H1 (cell line): ENCODE measurements around the gene NLGN4Y.

Source experiments
- BCL11A ChIP-seq, 2 experiments: IDR thresholded peaks; one replicate each; pipeline ENCODE4 v1.6.1; 2011; ENCODE audit warnings: low read depth in 2 of 2, low read length in 2 of 2, mild to moderate bottlenecking in 2 of 2
- CBX8 ChIP-seq: fragments of 300-800, 300-1000 bp; sonication (generic); IDR thresholded peaks from 2 replicates; pipeline ENCODE4 v1.7.1; 2016; ENCODE audit warnings: low read depth, low read length, borderline replicate concordance
- CHD1 ChIP-seq: IDR thresholded peaks from 2 replicates; pipeline ENCODE4 v1.6.1; 2012; ENCODE audit warnings: low read depth, low read length, improper control_type of control experiment
- CHD7 ChIP-seq: fragments of 300-600 bp; sonication (generic); IDR thresholded peaks from 2 replicates; pipeline ENCODE4 v1.7.1; 2012; ENCODE audit warnings: low read length, moderate library complexity, mild to moderate bottlenecking, inconsistent platforms; ENCODE audit not compliant: insufficient replicate concordance
- EGR1 ChIP-seq: IDR thresholded peaks from 2 replicates; pipeline ENCODE4 v1.6.1; 2011; ENCODE audit warnings: low read depth, low read length, borderline replicate concordance
- EZH2 ChIP-seq: fragments of 200-600 bp; sonication (generic); IDR thresholded peaks from 2 replicates; pipeline ENCODE4 v1.7.1; 2012; ENCODE audit warnings: low read depth, mild to moderate bottlenecking, moderate library complexity, low read length, inconsistent platforms; ENCODE audit not compliant: severe bottlenecking
- POLR2A ChIP-seq, 2 experiments: IDR thresholded peaks; 1 replicate in 1 of 2; 2 replicates in 1 of 2; pipeline ENCODE4 v1.6.1; 2011; ENCODE audit warnings: low read depth in 2 of 2, low read length in 2 of 2, mild to moderate bottlenecking in 2 of 2; ENCODE audit errors: control extremely low read depth in 1 of 2
- RAD21 ChIP-seq, 2 experiments: IDR thresholded peaks in 1 of 2; conservative IDR thresholded peaks in 1 of 2; 2 replicates each; pipeline ENCODE4 v1.6.1; 2011; ENCODE audit warnings: low read depth in 2 of 2, low read length in 2 of 2, improper control_type of control experiment in 1 of 2, inconsistent platforms in 1 of 2, mild to moderate bottlenecking in 1 of 2, moderate library complexity in 1 of 2
- SP2 ChIP-seq: IDR thresholded peaks from 2 replicates; pipeline ENCODE4 v1.6.1; 2012; ENCODE audit warnings: mild to moderate bottlenecking, low read length, inconsistent platforms
- TAF7 ChIP-seq: optimal IDR thresholded peaks from 2 replicates; pipeline ENCODE3; 2011; ENCODE audit warnings: low read depth, mild to moderate bottlenecking, inconsistent platforms, low read length, moderate library complexity, borderline replicate concordance
- TF ChIP-seq, protein P1 (sequence below), 3 experiments: IDR thresholded peaks; 1 replicate in 2 of 3; 2 replicates in 1 of 3; pipeline versions ENCODE4 v1.5.1 to v1.6.1; 2011; ENCODE audit warnings: low read length in 3 of 3, mild to moderate bottlenecking in 3 of 3, inconsistent platforms in 2 of 3, low read depth in 1 of 3, moderate library complexity in 1 of 3; ENCODE audit not compliant: insufficient read depth in 1 of 3; ENCODE audit errors: control extremely low read depth in 1 of 3
- TF ChIP-seq, protein P2 (sequence below): IDR thresholded peaks from 2 replicates; pipeline ENCODE4 v1.6.1; 2012; ENCODE audit warnings: low read length, inconsistent platforms

- TF ChIP-seq CHD1 (no peak), POLR2A (IDR thresholded peaks at IDR 0.05; ENCODE audit: control extremely low read depth in 1 of 2, low read depth in 2 of 2, low read length in 2 of 2) (no peak), TAF7 (no peak), SP2 (no peak), EZH2 (no peak), RAD21 (IDR thresholded peaks at IDR 0.05 in 1 of 2, conservative IDR thresholded peaks at IDR 0.05 in 1 of 2; ENCODE audit: low read depth in 2 of 2, low read length in 2 of 2) (no peak), CHD7 (no peak), BCL11A (IDR thresholded peaks at IDR 0.05; ENCODE audit: low read depth in 2 of 2, low read length in 2 of 2) (no peak), EGR1 (no peak), CBX8 (no peak)
- TF ChIP-seq, protein P1, sequence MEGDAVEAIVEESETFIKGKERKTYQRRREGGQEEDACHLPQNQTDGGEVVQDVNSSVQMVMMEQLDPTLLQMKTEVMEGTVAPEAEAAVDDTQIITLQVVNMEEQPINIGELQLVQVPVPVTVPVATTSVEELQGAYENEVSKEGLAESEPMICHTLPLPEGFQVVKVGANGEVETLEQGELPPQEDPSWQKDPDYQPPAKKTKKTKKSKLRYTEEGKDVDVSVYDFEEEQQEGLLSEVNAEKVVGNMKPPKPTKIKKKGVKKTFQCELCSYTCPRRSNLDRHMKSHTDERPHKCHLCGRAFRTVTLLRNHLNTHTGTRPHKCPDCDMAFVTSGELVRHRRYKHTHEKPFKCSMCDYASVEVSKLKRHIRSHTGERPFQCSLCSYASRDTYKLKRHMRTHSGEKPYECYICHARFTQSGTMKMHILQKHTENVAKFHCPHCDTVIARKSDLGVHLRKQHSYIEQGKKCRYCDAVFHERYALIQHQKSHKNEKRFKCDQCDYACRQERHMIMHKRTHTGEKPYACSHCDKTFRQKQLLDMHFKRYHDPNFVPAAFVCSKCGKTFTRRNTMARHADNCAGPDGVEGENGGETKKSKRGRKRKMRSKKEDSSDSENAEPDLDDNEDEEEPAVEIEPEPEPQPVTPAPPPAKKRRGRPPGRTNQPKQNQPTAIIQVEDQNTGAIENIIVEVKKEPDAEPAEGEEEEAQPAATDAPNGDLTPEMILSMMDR (IDR thresholded peaks at IDR 0.05; ENCODE audit: control extremely low read depth in 1 of 3, insufficient read depth in 1 of 3, low read depth in 1 of 3, low read length in 3 of 3): no peak
- TF ChIP-seq, protein P2, sequence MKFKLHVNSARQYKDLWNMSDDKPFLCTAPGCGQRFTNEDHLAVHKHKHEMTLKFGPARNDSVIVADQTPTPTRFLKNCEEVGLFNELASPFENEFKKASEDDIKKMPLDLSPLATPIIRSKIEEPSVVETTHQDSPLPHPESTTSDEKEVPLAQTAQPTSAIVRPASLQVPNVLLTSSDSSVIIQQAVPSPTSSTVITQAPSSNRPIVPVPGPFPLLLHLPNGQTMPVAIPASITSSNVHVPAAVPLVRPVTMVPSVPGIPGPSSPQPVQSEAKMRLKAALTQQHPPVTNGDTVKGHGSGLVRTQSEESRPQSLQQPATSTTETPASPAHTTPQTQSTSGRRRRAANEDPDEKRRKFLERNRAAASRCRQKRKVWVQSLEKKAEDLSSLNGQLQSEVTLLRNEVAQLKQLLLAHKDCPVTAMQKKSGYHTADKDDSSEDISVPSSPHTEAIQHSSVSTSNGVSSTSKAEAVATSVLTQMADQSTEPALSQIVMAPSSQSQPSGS: no peak
Measured at GRCh38 chrY:14490226-14490625, 34.1 kb upstream of the NLGN4Y start.
